ENCODE data around the gene GOLGA1. TPM values are rescaled to one million over a fixed set of nuclear protein-coding genes. Genes with fewer than 3 reads are reported as not detected.

GOLGA1 gene
- total and polyA plus RNA-seq, 9 of the 15 experiments (the other 6 are each of a cell fraction or from before 2014, with no cell fraction given): 2.9 to 15.9 (median 8.5) TPM

- TF ChIP-seq ZNF407 (IDR thresholded peaks at IDR 0.05; ENCODE audit: low read depth) (no peak), PRDM10 (IDR thresholded peaks at IDR 0.05; ENCODE audit: partially characterized antibody) (no peak), ZKSCAN3 (CRISPR knock-in tag; IDR thresholded peaks at IDR 0.05) (no peak), ELF2 (CRISPR knock-in tag; IDR thresholded peaks at IDR 0.05) (no peak), ZFP1 (CRISPR knock-in tag; IDR thresholded peaks at IDR 0.05) (no peak), EP400 (IDR thresholded peaks at IDR 0.05) (no peak), HLTF (IDR thresholded peaks at IDR 0.05) (no peak), MTF1 (CRISPR knock-in tag; IDR thresholded peaks at IDR 0.05; ENCODE audit: borderline replicate concordance) (no peak), ZC3H8 (IDR thresholded peaks at IDR 0.05) (no peak), ZNF586 (CRISPR knock-in tag; conservative IDR thresholded peaks at IDR 0.05) (no peak), TRIM28 (IDR thresholded peaks at IDR 0.05) (no peak), XRCC5 (IDR thresholded peaks at IDR 0.05; ENCODE audit: low read depth, low read length) (0 out of 2 replicates have a peak, but pooled peaks have one; percentile 11), TBL1XR1 (IDR thresholded peaks at IDR 0.05; ENCODE audit: low read length in 2 of 2) (0 out of 4 replicates have a peak, but pooled peaks of 1 of the 2 experiments have one; percentile 15), ZNF707 (CRISPR knock-in tag; conservative IDR thresholded peaks at IDR 0.05) (no peak), RBM22 (IDR thresholded peaks at IDR 0.05; ENCODE audit: low read depth, low read length, poor library complexity, severe bottlenecking) (peak; percentile 90), STAG1 (CRISPR knock-in tag; IDR thresholded peaks at IDR 0.05; ENCODE audit: borderline replicate concordance) (peak; percentile 51; the same call in 1 of the 2 replicates), TAF1 (IDR thresholded peaks at IDR 0.05; ENCODE audit: control insufficient read depth, extremely low read depth, insufficient read depth, low read length, severe bottlenecking) (peak; percentile 10), POLR2AphosphoS2 (IDR thresholded peaks at IDR 0.05; ENCODE audit: low read length) (no peak)
Measured at GRCh38 chr9:124855944-124856765, 84.7 kb downstream of the GOLGA1 start (continued).
